HepG2 (cell line): ENCODE results near the gene ZBTB7A. TPM values are rescaled to one million over a fixed set of nuclear protein-coding genes. Genes with fewer than 3 reads are reported as not detected.

Source experiments
- ATAC-seq: fragments of 200-7000 bp; cut with Tn5 transposase; 3 replicates; pipeline ENCODE4 v1.9.1; 2020; ENCODE audit warnings: mild to moderate bottlenecking, moderate library complexity
- BruUV-seq: library from RNA; stranded (reverse); fragments of 400-500 nt; replicated peaks from 2 replicates; lab custom pipeline; 2021; lab: Mats Ljungman, UMichigan
- CTCF ChIA-PET: fragments of 300-600 bp; formaldehyde crosslinking; extraction: SDS; loops from one replicate; lab custom pipeline; 2021; ENCODE audit warnings: low total read pairs, inconsistent platforms, low intra/inter-chr PET ratio; lab: Yijun Ruan, JAX
- POLR2A ChIA-PET: fragments of 350-600 bp; sonication (Branson Sonifier 250); formaldehyde crosslinking; loops from one replicate; lab custom pipeline; 2020; ENCODE audit warnings: antibody characterized with exemption, inconsistent platforms; lab: Yijun Ruan, JAX
- DNase-seq: peaks from one replicate; pipeline ENCODE4 v3.0.0-alpha.2; 2015; ENCODE audit warnings: low spot score
- FAIRE-seq: peaks from 3 replicates; lab custom pipeline; 2011; peaks lifted over from hg19 to GRCh38; lab: Jason Lieb, UNC
- H2AFZ ChIP-seq: one replicate; pipeline ENCODE4 v1.6.1; 2011; ENCODE audit warnings: low read length, inconsistent platforms
- H3K27ac ChIP-seq: fragments of 300-600 bp; 3 replicates; pipeline ENCODE4 v1.8.0; 2011; ENCODE audit warnings: mixed run types, mild to moderate bottlenecking, mixed read lengths, low read length, inconsistent platforms; ENCODE audit not compliant: insufficient read depth; ENCODE audit errors: extremely low read length
- H3K27me3 ChIP-seq, 2 experiments: fragments of 200-600 bp in 1 of 2; 2 replicates in 1 of 2; 3 replicates in 1 of 2; pipeline versions ENCODE4 v1.6.0 to v1.8.0; 2011; ENCODE audit warnings: low read length in 2 of 2, mild to moderate bottlenecking in 2 of 2, moderate library complexity in 2 of 2, inconsistent platforms in 1 of 2; ENCODE audit not compliant: insufficient read depth in 2 of 2, control insufficient read depth in 1 of 2
- H3K36me3 ChIP-seq, 2 experiments: fragments of 200-600 bp in 1 of 2; replicated peaks in 1 of 2; 2 replicates in 1 of 2; 3 replicates in 1 of 2; pipeline versions ENCODE4 v1.5.1 to v1.8.0; 2011; ENCODE audit warnings: low read length in 2 of 2, inconsistent platforms in 1 of 2; ENCODE audit not compliant: insufficient read depth in 2 of 2, control insufficient read depth in 1 of 2
- H3K4me1 ChIP-seq: 2 replicates; pipeline ENCODE4 v1.5.1; 2012; ENCODE audit warnings: low read length, inconsistent platforms; ENCODE audit not compliant: insufficient read depth
- H3K4me2 ChIP-seq: 2 replicates; pipeline ENCODE4 v1.6.0; 2011; ENCODE audit warnings: low read depth, low read length, inconsistent platforms
- H3K4me3 ChIP-seq, 3 experiments: fragments of 200-600 bp in 1 of 3; sonication (generic), shearing (Covaris generic) in 1 of 3; replicated peaks in 1 of 3; 2 replicates each; pipeline ENCODE4 v1.5.1; 2011 to 2016; ENCODE audit warnings: low read length in 3 of 3, inconsistent platforms in 2 of 3, low read depth in 2 of 3, mild to moderate bottlenecking in 2 of 3, control low read depth in 1 of 3, mixed read lengths in 1 of 3; ENCODE audit not compliant: insufficient read depth in 1 of 3
- H3K79me2 ChIP-seq: one replicate; pipeline ENCODE4 v1.6.1; 2011; ENCODE audit warnings: low read length, inconsistent platforms; ENCODE audit not compliant: insufficient read depth
- H3K9ac ChIP-seq: 2 replicates; pipeline ENCODE4 v1.6.0; 2011; ENCODE audit warnings: mild to moderate bottlenecking, low read depth, low read length, inconsistent platforms; ENCODE audit not compliant: insufficient read depth
- H3K9me3 ChIP-seq: 2 replicates; pipeline ENCODE4 v1.5.1; 2012; ENCODE audit warnings: mild to moderate bottlenecking, low read length
- H4K20me1 ChIP-seq: 2 replicates; pipeline ENCODE4 v1.6.0; 2011; ENCODE audit warnings: inconsistent platforms, mild to moderate bottlenecking, low read length, moderate library complexity; ENCODE audit not compliant: insufficient read depth
- AGO2 ChIP-seq: fragments of 200-400 bp; formaldehyde crosslinking; optimal IDR thresholded peaks from 2 replicates; pipeline ENCODE3; 2017; ENCODE audit warnings: mild to moderate bottlenecking, low read depth, low read length, moderate library complexity
- EED ChIP-seq: sonication (generic); formaldehyde crosslinking; IDR thresholded peaks from 2 replicates; pipeline ENCODE4 v1.5.0; 2020; ENCODE audit warnings: mild to moderate bottlenecking, missing genetic modification reagents
- HOXA5 ChIP-seq: sonication (generic); formaldehyde crosslinking; IDR thresholded peaks from 2 replicates; pipeline ENCODE4 v1.4.0; 2020; ENCODE audit warnings: missing genetic modification reagents
- KDM2A ChIP-seq: sonication (generic); formaldehyde crosslinking; IDR thresholded peaks from 2 replicates; pipeline ENCODE4 v1.4.0; 2020; ENCODE audit warnings: low read depth, missing genetic modification reagents, borderline replicate concordance
- KLF13 ChIP-seq: sonication (generic); formaldehyde crosslinking; IDR thresholded peaks from 2 replicates; pipeline ENCODE4 v1.4.0; 2020; ENCODE audit warnings: mild to moderate bottlenecking, missing genetic modification reagents
- MBNL3 ChIP-seq: fragments of 250-450 bp; sonication (Bioruptor Pico); conservative IDR thresholded peaks from 2 replicates; pipeline ENCODE4 v1.8.0; 2022; ENCODE audit warnings: mild to moderate bottlenecking, inconsistent platforms
- PATZ1 ChIP-seq: sonication (generic); formaldehyde crosslinking; IDR thresholded peaks from 2 replicates; pipeline ENCODE4 v1.4.0; 2020; ENCODE audit warnings: missing genetic modification reagents
- SAP130 ChIP-seq: IDR thresholded peaks from 2 replicates; pipeline ENCODE4 v1.6.1; 2016; ENCODE audit warnings: low read depth
- SP5 ChIP-seq: IDR thresholded peaks from 2 replicates; pipeline ENCODE4 v1.6.1; 2016; ENCODE audit warnings: low read depth, borderline replicate concordance
- TP53 ChIP-seq: sonication (generic); formaldehyde crosslinking; conservative IDR thresholded peaks from 2 replicates; pipeline ENCODE4 v1.4.0; 2020; ENCODE audit warnings: missing genetic modification reagents
- ZBTB38 ChIP-seq: sonication (generic); formaldehyde crosslinking; IDR thresholded peaks from 2 replicates; pipeline ENCODE4 v1.5.1; 2020; ENCODE audit warnings: mild to moderate bottlenecking, missing genetic modification reagents
- ZNF333 ChIP-seq: sonication (generic); formaldehyde crosslinking; IDR thresholded peaks from 2 replicates; pipeline ENCODE4 v1.4.0; 2020; ENCODE audit warnings: mild to moderate bottlenecking, missing genetic modification reagents, borderline replicate concordance
- ZNF468 ChIP-seq: sonication (generic); formaldehyde crosslinking; IDR thresholded peaks from 2 replicates; pipeline ENCODE4 v1.8.0; 2022; ENCODE audit warnings: mild to moderate bottlenecking, moderate library complexity, missing genetic modification reagents
- ZNF570 ChIP-seq: sonication (generic); formaldehyde crosslinking; IDR thresholded peaks from 2 replicates; pipeline ENCODE4 v1.4.0; 2020; ENCODE audit warnings: mild to moderate bottlenecking, missing genetic modification reagents, borderline replicate concordance
- ZNF598 ChIP-seq: sonication (generic); formaldehyde crosslinking; IDR thresholded peaks from 2 replicates; pipeline ENCODE4 v1.5.1; 2020; ENCODE audit warnings: mild to moderate bottlenecking, missing genetic modification reagents, borderline replicate concordance
- ZNF607 ChIP-seq: sonication (generic); formaldehyde crosslinking; IDR thresholded peaks from 2 replicates; pipeline ENCODE4 v1.5.1; 2020; ENCODE audit warnings: missing genetic modification reagents, mild to moderate bottlenecking, borderline replicate concordance
- ZNF615 ChIP-seq: sonication (generic); formaldehyde crosslinking; IDR thresholded peaks from 2 replicates; pipeline ENCODE4 v1.5.0; 2020; ENCODE audit warnings: mild to moderate bottlenecking, missing genetic modification reagents, borderline replicate concordance
- WGBS: methylation state at CpG from one replicate; pipeline ENCODE4 v1.1.6; 2017; ENCODE audit warnings: low lambda C conversion rate; 5-methylcytosine and 5-hydroxymethylcytosine counted together
- in situ Hi-C: cut with HindIII; loops from 2 replicates; pipeline ENCODE4 v1.10.0; 2017; ENCODE audit warnings: low pct_unique_long_range_greater_than_20kb; ENCODE audit not compliant: extremely low pct_ligation_motif_present
- intact Hi-C: fragments of 100-400 bp; cut with micrococcal nuclease; formaldehyde crosslinking; loops from one replicate; pipeline ENCODE4 v1.10.0; 2022; ENCODE audit not compliant: unreplicated experiment
- polyA plus RNA-seq, 8 experiments: library from polyadenylated mRNA; depleted of rRNA in 3 of 8; stranded (reverse) in 7 of 8; unstranded in 1 of 8; fragments of >200 nt; fragmentation: Illumina TruSeq in 4 of 8; extraction: Trizol in 4 of 8; gene quantifications; 2 replicates each; pipeline versions ENCODE4 v1.2.1 to v1.2.3, GENCODE V29; 2011 to 2016; ENCODE audit warnings: low read depth in 4 of 8, missing spikeins in 1 of 8, mixed read lengths in 1 of 8; ENCODE audit not compliant: insufficient read depth in 1 of 8
- total RNA-seq, 5 experiments: library from RNA; depleted of rRNA; stranded (reverse); fragments of >200 nt; fragmentation: Illumina TruSeq; extraction: Trizol; gene quantifications; 2 replicates each; pipeline ENCODE4 v1.2.3, GENCODE V29; 2016; ENCODE audit warnings: low read depth in 1 of 5
- TF ChIP-seq, protein P1 (sequence below): sonication (generic); formaldehyde crosslinking; IDR thresholded peaks from 2 replicates; pipeline ENCODE4 v1.5.1; 2020; ENCODE audit warnings: mild to moderate bottlenecking, missing genetic modification reagents, moderate library complexity

Gene ZBTB7A
- total and polyA plus RNA-seq, 2 of the 13 experiments (the other 11 are each of a cell fraction or from before 2014, with no cell fraction given), result 3.6 to 4.0 TPM

DNA sequence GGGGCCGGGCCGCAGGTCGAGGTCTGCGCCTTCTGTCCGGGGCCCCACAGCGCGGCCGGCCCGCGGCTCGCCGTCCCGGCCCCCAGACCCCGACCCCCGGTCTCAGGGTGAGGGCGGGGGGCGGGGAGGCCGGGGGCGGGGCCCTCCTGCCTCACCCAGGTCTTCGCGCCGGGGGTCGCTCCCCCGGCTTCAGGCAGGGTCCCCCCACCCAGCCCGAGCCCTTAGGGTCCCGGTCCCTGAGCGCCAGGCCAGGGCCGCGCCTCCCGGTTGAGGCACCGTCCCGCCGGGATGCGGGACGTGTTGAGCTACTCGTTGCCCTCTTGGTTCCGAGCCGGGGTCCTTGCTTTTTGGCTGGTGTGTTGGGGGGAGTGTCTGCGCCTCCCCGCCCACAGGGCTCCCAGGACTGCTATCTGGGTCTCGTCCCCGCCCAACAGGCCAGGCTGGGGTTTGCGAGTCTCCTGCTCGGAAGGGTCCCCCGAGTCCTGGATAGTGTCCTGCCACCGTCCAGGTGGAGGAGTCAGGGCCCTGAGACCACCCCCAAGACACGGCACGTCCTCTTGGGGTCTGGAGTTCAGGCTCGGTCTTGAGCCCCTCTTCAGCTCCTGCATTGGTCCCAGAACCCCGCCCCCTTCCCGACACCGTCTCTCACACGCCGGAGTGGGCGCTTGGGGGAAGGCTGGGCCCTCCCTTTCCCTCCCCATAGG lies 58.7 kb downstream of the ZBTB7A start:
- no peaks in the 10 kb centered on the region for H3K9me3 ChIP-seq
- peak overlapping the region; percentile 89 for H3K9ac ChIP-seq
- 0 out of 2 replicates have a peak, but pooled peaks cover 9% of the 10 kb centered on the region for H4K20me1 ChIP-seq
- CTCF ChIA-PET, result no interaction called here
- DNase-seq (peak; percentile 18), FAIRE-seq (no peak), ATAC-seq (peak; percentile 32; the same call in 2 of the 3 replicates)
- 0% methylated on average over 4 of the region's 55 CpGs for WGBS
- H3K36me3 ChIP-seq, result peaks cover 3 to 8% of the 10 kb centered on the region in 2 experiments; a peak in 4 of 5 replicates
- peaks cover 35% of the 10 kb centered on the region for H3K79me2 ChIP-seq
- peak overlapping the region; percentile 92 for H3K4me2 ChIP-seq
- no peaks in the 10 kb centered on the region; a peak in 1 of 5 replicates for H3K27me3 ChIP-seq
- POLR2A ChIA-PET, result interaction anchor here (0.6 to 2.3 kb wide), 7 partner anchors 23 to 245 kb away, joined by 3 to 11 read pairs (median 3); partner anchors contain the start of genes EEF2 and MRPL54
- intact Hi-C loops (loop anchor here (10.0 kb wide), 1 partner anchor 127 kb away; no protein-coding TSS in a partner anchor), in situ Hi-C loops (no loop called here)
- H2AFZ ChIP-seq, result no peak overlapping the region
- H3K4me3 ChIP-seq, result peak overlapping the region; percentile 90 to 100 (median 98)
- H3K27ac ChIP-seq, result peak overlapping the region; percentile 46
- BruUV-seq, result no TSS peak
- H3K4me1 ChIP-seq, result peaks cover 33% of the 10 kb centered on the region
- no peak for TF ChIP-seq ZNF570
- TF ChIP-seq ZNF598 (CRISPR knock-in tag), result peak; percentile 65; the same call in 1 of the 2 replicates
- TF ChIP-seq, protein P1, sequence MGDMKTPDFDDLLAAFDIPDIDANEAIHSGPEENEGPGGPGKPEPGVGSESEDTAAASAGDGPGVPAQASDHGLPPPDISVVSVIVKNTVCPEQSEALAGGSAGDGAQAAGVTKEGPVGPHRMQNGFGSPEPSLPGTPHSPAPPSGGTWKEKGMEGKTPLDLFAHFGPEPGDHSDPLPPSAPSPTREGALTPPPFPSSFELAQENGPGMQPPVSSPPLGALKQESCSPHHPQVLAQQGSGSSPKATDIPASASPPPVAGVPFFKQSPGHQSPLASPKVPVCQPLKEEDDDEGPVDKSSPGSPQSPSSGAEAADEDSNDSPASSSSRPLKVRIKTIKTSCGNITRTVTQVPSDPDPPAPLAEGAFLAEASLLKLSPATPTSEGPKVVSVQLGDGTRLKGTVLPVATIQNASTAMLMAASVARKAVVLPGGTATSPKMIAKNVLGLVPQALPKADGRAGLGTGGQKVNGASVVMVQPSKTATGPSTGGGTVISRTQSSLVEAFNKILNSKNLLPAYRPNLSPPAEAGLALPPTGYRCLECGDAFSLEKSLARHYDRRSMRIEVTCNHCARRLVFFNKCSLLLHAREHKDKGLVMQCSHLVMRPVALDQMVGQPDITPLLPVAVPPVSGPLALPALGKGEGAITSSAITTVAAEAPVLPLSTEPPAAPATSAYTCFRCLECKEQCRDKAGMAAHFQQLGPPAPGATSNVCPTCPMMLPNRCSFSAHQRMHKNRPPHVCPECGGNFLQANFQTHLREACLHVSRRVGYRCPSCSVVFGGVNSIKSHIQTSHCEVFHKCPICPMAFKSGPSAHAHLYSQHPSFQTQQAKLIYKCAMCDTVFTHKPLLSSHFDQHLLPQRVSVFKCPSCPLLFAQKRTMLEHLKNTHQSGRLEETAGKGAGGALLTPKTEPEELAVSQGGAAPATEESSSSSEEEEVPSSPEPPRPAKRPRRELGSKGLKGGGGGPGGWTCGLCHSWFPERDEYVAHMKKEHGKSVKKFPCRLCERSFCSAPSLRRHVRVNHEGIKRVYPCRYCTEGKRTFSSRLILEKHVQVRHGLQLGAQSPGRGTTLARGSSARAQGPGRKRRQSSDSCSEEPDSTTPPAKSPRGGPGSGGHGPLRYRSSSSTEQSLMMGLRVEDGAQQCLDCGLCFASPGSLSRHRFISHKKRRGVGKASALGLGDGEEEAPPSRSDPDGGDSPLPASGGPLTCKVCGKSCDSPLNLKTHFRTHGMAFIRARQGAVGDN (CRISPR knock-in tag), result 0 out of 2 replicates have a peak, but pooled peaks have one; percentile 8
- TF ChIP-seq ZNF333, result no peak
- no peak for TF ChIP-seq KLF13 (CRISPR knock-in tag)
- 0 out of 2 replicates have a peak, but pooled peaks have one; percentile 7 for TF ChIP-seq ZBTB38 (CRISPR knock-in tag)
- 0 out of 2 replicates have a peak, but pooled peaks have one; percentile 25 for TF ChIP-seq KDM2A (CRISPR knock-in tag)
- TF ChIP-seq TP53 (CRISPR knock-in tag), result no peak
- TF ChIP-seq ZNF607 (CRISPR knock-in tag), result 0 out of 2 replicates have a peak, but pooled peaks have one; percentile 20
- no peak for TF ChIP-seq HOXA5 (CRISPR knock-in tag)
- TF ChIP-seq AGO2, result peak; percentile 31
- no peak for TF ChIP-seq ZNF468 (CRISPR knock-in tag)
- TF ChIP-seq ZNF615 (CRISPR knock-in tag), result no peak
- TF ChIP-seq SP5 (CRISPR knock-in tag), result 0 out of 2 replicates have a peak, but pooled peaks have one; percentile 7
- TF ChIP-seq SAP130 (CRISPR knock-in tag), result peak; percentile 59; the same call in 1 of the 2 replicates
- no peak for TF ChIP-seq PATZ1 (CRISPR knock-in tag)
- no peak for TF ChIP-seq EED
- TF ChIP-seq MBNL3 (CRISPR knock-in tag), result no peak
